T-helper 1 cell (primary cell): ENCODE measurements around the gene ANTXR1.
"Not testable (repeated sequence)": the region's sequence is repeated elsewhere in the genome, so short reads cannot be mapped to it uniquely, and the experiment has no call there.

Experiments used
- DNase-seq, 5 donors: peaks; one replicate each; pipeline ENCODE4 v3.0.0-alpha.2; 2012 to 2020

The ANTXR1 gene

GRCh38 chr2:69244882-69245281, 231.9 kb downstream of the ANTXR1 start:
- DNase-seq, result no peak

GRCh38 chr2:69247583-69247982, 234.6 kb downstream of the ANTXR1 start:
- no peak for DNase-seq

- DNase-seq, result no peak
These were observed 235.3 kb downstream of the ANTXR1 start for GRCh38 chr2:69248232-69248631.

- no peak for DNase-seq
These were observed 238.0 kb downstream of the ANTXR1 start for GRCh38 chr2:69250981-69251380.

GRCh38 chr2:69251943-69252342, 239.0 kb downstream of the ANTXR1 start:
- DNase-seq, result no peak

GRCh38 chr2:69253112-69253511, 240.1 kb downstream of the ANTXR1 start:
- no peak for DNase-seq

GRCh38 chr2:69253611-69254301, 240.8 kb downstream of the ANTXR1 start:
- DNase-seq, result no peak

GRCh38 chr2:69255760-69256159, 242.8 kb downstream of the ANTXR1 start:
- DNase-seq, result no peak

- DNase-seq, result not testable (repeated sequence)
These were observed 247.1 kb downstream of the ANTXR1 start for GRCh38 chr2:69259994-69260591.

- no peak for DNase-seq
These were observed 247.7 kb downstream of the ANTXR1 start for GRCh38 chr2:69260666-69261065.

GRCh38 chr2:69269330-69269729, 256.4 kb downstream of the ANTXR1 start:
- no peak for DNase-seq

GRCh38 chr2:69271831-69272257, 258.9 kb downstream of the ANTXR1 start:
- no peak for DNase-seq

GRCh38 chr2:69272803-69273471, 260.0 kb downstream of the ANTXR1 start:
- DNase-seq, result no peak

GRCh38 chr2:69275490-69275889, 262.5 kb downstream of the ANTXR1 start:
- no peak for DNase-seq

- no peak for DNase-seq
These were observed 265.4 kb downstream of the ANTXR1 start for GRCh38 chr2:69278366-69278765.

- no peak for DNase-seq
These were observed 266.2 kb downstream of the ANTXR1 start for GRCh38 chr2:69279211-69279610.

GRCh38 chr2:69279931-69280681, 267.1 kb downstream of the ANTXR1 start:
- DNase-seq, result no peak

GRCh38 chr2:69280796-69281412, 267.9 kb downstream of the ANTXR1 start:
- DNase-seq, result no peak

GRCh38 chr2:69285379-69285894, 272.5 kb downstream of the ANTXR1 start:
- DNase-seq, result no peak

GRCh38 chr2:69287544-69287943, 274.6 kb downstream of the ANTXR1 start:
- DNase-seq, result no peak

GRCh38 chr2:69288429-69288828, 275.4 kb downstream of the ANTXR1 start:
- DNase-seq, result no peak

- DNase-seq, result no peak
These were observed 278.1 kb downstream of the ANTXR1 start for GRCh38 chr2:69291004-69291650.
